Endothelial cell of umbilical vein (primary cell): ENCODE results near the gene C1orf94. TPM values are rescaled to one million over a fixed set of nuclear protein-coding genes. Genes with fewer than 3 reads are reported as not detected.

Experiments
- BruUV-seq: library from RNA; stranded (reverse); fragments of 400-500 nt; replicated peaks from 2 replicates; lab custom pipeline; 2021; lab: Mats Ljungman, UMichigan
- CTCF ChIA-PET: fragments of 300-600, 350-600 bp; sonication (Branson Sonifier 250); formaldehyde crosslinking; loops from one replicate; lab custom pipeline; 2021; ENCODE audit warnings: antibody characterized with exemption, inconsistent platforms; lab: Charles Lee
- POLR2A ChIA-PET: fragments of 300-600, 350-600 bp; sonication (Branson Sonifier 250); formaldehyde crosslinking; loops from one replicate; lab custom pipeline; 2021; ENCODE audit warnings: antibody characterized with exemption, inconsistent platforms; lab: Charles Lee
- DNase-seq: peaks from one replicate; pipeline ENCODE4 v3.0.0-alpha.2; 2011; ENCODE audit warnings: low read depth, low spot score
- FAIRE-seq: peaks from 2 replicates; lab custom pipeline; 2011; peaks lifted over from hg19 to GRCh38; lab: Jason Lieb, UNC
- H2AFZ ChIP-seq: 2 replicates; pipeline ENCODE4 v1.6.0; 2012; ENCODE audit warnings: low read depth, low read length, control low read depth, inconsistent platforms
- H3K27ac ChIP-seq: 2 replicates; pipeline ENCODE4 v1.5.1; 2011; ENCODE audit warnings: low read depth, mild to moderate bottlenecking, control low read depth, low read length, moderate library complexity; ENCODE audit not compliant: insufficient read depth
- H3K27me3 ChIP-seq, 2 experiments: 2 replicates each; pipeline versions ENCODE4 v1.6.0 to v1.6.1; 2011; ENCODE audit warnings: low read length in 2 of 2, mixed read lengths in 1 of 2; ENCODE audit not compliant: control insufficient read depth in 2 of 2, insufficient read depth in 2 of 2
- H3K36me3 ChIP-seq, 2 experiments: 2 replicates in 1 of 2; 3 replicates in 1 of 2; pipeline ENCODE4 v1.5.1; 2011; ENCODE audit warnings: low read length in 2 of 2, mild to moderate bottlenecking in 1 of 2, moderate library complexity in 1 of 2; ENCODE audit not compliant: control insufficient read depth in 2 of 2, insufficient read depth in 2 of 2; ENCODE audit errors: extremely low read depth in 1 of 2
- H3K4me1 ChIP-seq: 3 replicates; pipeline ENCODE4 v1.5.1; 2011; ENCODE audit warnings: mild to moderate bottlenecking, low read length; ENCODE audit not compliant: control insufficient read depth, insufficient read depth; ENCODE audit errors: extremely low read depth
- H3K4me2 ChIP-seq: 2 replicates; pipeline ENCODE4 v1.6.1; 2011; ENCODE audit warnings: low read length, control low read depth, mixed read lengths; ENCODE audit not compliant: insufficient read depth
- H3K4me3 ChIP-seq, 3 experiments: fragments of 200-600 bp in 1 of 3; sonication (generic), shearing (Covaris generic) in 1 of 3; replicated peaks in 1 of 3; 2 replicates each; pipeline ENCODE4 v1.5.1; 2011 to 2016; ENCODE audit warnings: control low read depth in 3 of 3, low read length in 3 of 3, mild to moderate bottlenecking in 2 of 3, inconsistent platforms in 1 of 3, low read depth in 1 of 3, moderate library complexity in 1 of 3; ENCODE audit not compliant: insufficient read depth in 1 of 3
- H3K79me2 ChIP-seq: 2 replicates; pipeline ENCODE4 v1.6.0; 2012; ENCODE audit warnings: low read length, inconsistent platforms; ENCODE audit not compliant: control insufficient read depth, insufficient read depth
- H3K9ac ChIP-seq: replicated peaks from 2 replicates; pipeline ENCODE3; 2011; ENCODE audit warnings: low read length, control low read depth; ENCODE audit not compliant: insufficient read depth; ENCODE audit errors: extremely low read depth
- H3K9me1 ChIP-seq: replicated peaks from 3 replicates; pipeline ENCODE4 v1.6.0; 2011; ENCODE audit warnings: mild to moderate bottlenecking, low read length; ENCODE audit not compliant: control insufficient read depth, insufficient read depth; ENCODE audit errors: extremely low read depth
- H3K9me3 ChIP-seq: replicated peaks from 2 replicates; pipeline ENCODE4 v1.5.1; 2012; ENCODE audit warnings: low read length, inconsistent platforms; ENCODE audit not compliant: control insufficient read depth, insufficient read depth
- H4K20me1 ChIP-seq: replicated peaks from 2 replicates; pipeline ENCODE3; 2011; ENCODE audit warnings: mild to moderate bottlenecking, low read length; ENCODE audit not compliant: control insufficient read depth, insufficient read depth; ENCODE audit errors: extremely low read depth
- EZH2 ChIP-seq: IDR thresholded peaks from 2 replicates; pipeline ENCODE4 v1.6.1; 2012; ENCODE audit warnings: borderline replicate concordance, low read depth, mild to moderate bottlenecking, moderate library complexity, low read length, inconsistent platforms; ENCODE audit not compliant: severe bottlenecking
- MYC ChIP-seq: IDR thresholded peaks from one replicate; pipeline ENCODE4 v1.6.1; 2011; ENCODE audit warnings: mild to moderate bottlenecking, low read depth, low read length
- POLR2AphosphoS5 ChIP-seq: IDR thresholded peaks from 2 replicates; pipeline ENCODE4 v1.6.1; 2012; ENCODE audit warnings: low read depth, mild to moderate bottlenecking, control low read depth, low read length, moderate library complexity; ENCODE audit not compliant: insufficient read depth
- dilution Hi-C: fragments of 300-500 bp; cut with MboI; formaldehyde crosslinking; loops from one replicate; pipeline ENCODE4 v1.15.0; 2019; ENCODE audit warnings: low sequenced_read_pairs; ENCODE audit not compliant: extremely low pct_ligation_motif_present
- intact Hi-C: fragments of 100-400 bp; cut with micrococcal nuclease; formaldehyde crosslinking; loops from one replicate; pipeline ENCODE4 v1.10.0; 2022
- polyA plus RNA-seq, 4 experiments: library from polyadenylated mRNA; depleted of rRNA in 3 of 4; stranded (reverse) in 3 of 4; unstranded in 1 of 4; fragments of >200 nt; gene quantifications; 2 replicates each; pipeline versions ENCODE4 v1.2.1 to v1.2.3, GENCODE V29; 2011 to 2012; ENCODE audit warnings: missing spikeins in 1 of 4
- total RNA-seq: library from RNA; stranded (reverse); gene quantifications from 2 replicates; pipeline ENCODE4 v1.2.3, GENCODE V29; 2021
- TF ChIP-seq, protein P1 (sequence below), 2 donors: IDR thresholded peaks; 1 replicate in 1 of 2; 2 replicates in 1 of 2; pipeline ENCODE4 v1.5.1; 2011; ENCODE audit warnings: low read length in 2 of 2, mild to moderate bottlenecking in 2 of 2, moderate library complexity in 2 of 2, control low read depth in 1 of 2, inconsistent platforms in 1 of 2, low read depth in 1 of 2; ENCODE audit not compliant: insufficient read depth in 1 of 2; ENCODE audit errors: extremely low read depth in 1 of 2

Gene C1orf94
- total and polyA plus RNA-seq, 2 donors (not counting 3 experiments of a cell fraction or from before 2014, with no cell fraction given): not detected

DNA sequence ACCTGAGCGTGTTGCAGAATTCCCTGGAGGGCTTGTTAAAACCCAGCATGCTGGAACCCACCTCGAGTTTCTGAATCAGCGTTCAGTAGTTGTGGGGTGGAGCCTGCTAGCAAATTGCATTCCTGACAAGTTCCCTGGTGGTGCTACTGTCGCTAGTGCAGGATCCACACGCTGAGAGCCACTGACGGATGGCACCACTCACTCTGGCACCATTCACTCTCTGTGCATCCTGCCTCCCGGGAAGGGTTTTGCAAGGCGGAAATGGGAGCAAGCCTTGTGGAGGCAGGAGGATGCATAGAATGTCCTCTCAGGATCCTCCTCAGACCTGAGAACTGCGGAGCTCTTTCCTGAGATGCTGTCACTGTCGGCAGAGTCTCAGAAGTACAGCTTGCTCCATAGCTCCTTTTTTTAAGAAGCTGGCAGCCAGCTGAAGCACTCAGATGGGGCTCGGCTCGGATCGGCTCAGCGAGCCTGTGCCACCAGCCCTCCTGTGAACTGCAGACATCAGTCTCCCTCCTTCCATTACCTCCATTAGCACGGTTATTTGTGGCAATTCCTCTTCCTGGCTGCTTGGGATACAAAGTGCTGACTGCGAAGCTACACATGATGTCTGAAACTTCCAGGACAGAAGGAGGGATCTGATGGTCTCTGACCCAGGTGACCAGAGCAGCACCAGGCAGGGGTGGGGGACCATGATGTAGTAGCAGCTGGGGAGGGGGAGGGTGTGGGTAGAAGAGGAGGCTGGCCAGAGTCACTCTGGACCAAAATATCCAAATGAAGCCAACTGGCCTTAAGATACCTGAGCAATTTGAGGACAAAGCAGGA is 89.6 kb downstream of the C1orf94 start:
- FAIRE-seq: no peak
- CTCF ChIA-PET: no interaction called here

DNA sequence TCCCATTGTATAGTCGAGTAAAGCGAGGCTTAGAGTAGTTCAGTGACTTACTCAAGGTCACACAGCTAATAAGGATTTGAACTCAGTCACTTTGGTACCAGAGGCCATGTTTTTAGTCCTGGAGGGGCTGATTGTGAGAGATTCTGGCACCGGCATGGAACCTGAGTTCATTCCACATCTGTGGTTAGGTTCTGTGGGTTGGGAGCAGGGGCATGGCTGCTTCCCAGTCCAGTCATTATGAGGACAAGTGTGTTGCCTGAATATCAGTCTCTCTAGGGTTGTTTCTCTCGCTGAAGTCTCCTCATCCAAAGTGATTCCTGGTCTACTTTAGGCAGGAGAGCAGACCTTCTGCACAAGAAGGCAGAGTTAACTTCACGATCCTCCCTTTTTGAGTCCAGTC is 90.6 kb downstream of the C1orf94 start:
- Histone ChIP-seq H3K4me3 (no peak overlapping the region), H3K9ac (no peak overlapping the region), H3K4me1 (no peaks in the 10 kb centered on the region), H4K20me1 (no peaks in the 10 kb centered on the region), H3K9me1 (no peaks in the 10 kb centered on the region), H2AFZ (no peak overlapping the region), H3K4me2 (no peak overlapping the region), H3K79me2 (no peaks in the 10 kb centered on the region), H3K36me3 (no peaks in the 10 kb centered on the region), H3K27ac (no peak overlapping the region), H3K9me3 (no peaks in the 10 kb centered on the region), H3K27me3 (no peaks in the 10 kb centered on the region)
- CTCF ChIA-PET: no interaction called here
- dilution Hi-C loops: no loop called here
- intact Hi-C loops: no loop called here
- no TSS peak for BruUV-seq
- DNase-seq (no peak), FAIRE-seq (no peak)
- POLR2A ChIA-PET: no interaction called here
- no peak for TF ChIP-seq MYC

More for the DNA sequence above, 89.6 kb downstream of the C1orf94 start:
- Histone ChIP-seq H3K4me1 (no peaks in the 10 kb centered on the region), H3K27me3 (no peaks in the 10 kb centered on the region), H3K9ac (no peak overlapping the region), H3K4me3 (no peak overlapping the region), H3K4me2 (no peak overlapping the region), H2AFZ (no peak overlapping the region), H3K36me3 (no peaks in the 10 kb centered on the region), H3K79me2 (no peaks in the 10 kb centered on the region), H4K20me1 (no peaks in the 10 kb centered on the region), H3K27ac (no peak overlapping the region), H3K9me1 (no peaks in the 10 kb centered on the region), H3K9me3 (no peaks in the 10 kb centered on the region)
- dilution Hi-C loops (no loop called here), intact Hi-C loops (no loop called here)
- TF ChIP-seq POLR2AphosphoS5 (no peak), EZH2 (no peak)
- TF ChIP-seq, protein P1, sequence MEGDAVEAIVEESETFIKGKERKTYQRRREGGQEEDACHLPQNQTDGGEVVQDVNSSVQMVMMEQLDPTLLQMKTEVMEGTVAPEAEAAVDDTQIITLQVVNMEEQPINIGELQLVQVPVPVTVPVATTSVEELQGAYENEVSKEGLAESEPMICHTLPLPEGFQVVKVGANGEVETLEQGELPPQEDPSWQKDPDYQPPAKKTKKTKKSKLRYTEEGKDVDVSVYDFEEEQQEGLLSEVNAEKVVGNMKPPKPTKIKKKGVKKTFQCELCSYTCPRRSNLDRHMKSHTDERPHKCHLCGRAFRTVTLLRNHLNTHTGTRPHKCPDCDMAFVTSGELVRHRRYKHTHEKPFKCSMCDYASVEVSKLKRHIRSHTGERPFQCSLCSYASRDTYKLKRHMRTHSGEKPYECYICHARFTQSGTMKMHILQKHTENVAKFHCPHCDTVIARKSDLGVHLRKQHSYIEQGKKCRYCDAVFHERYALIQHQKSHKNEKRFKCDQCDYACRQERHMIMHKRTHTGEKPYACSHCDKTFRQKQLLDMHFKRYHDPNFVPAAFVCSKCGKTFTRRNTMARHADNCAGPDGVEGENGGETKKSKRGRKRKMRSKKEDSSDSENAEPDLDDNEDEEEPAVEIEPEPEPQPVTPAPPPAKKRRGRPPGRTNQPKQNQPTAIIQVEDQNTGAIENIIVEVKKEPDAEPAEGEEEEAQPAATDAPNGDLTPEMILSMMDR (IDR thresholded peaks at IDR 0.05; ENCODE audit: extremely low read depth in 1 of 2, insufficient read depth in 1 of 2, low read depth in 1 of 2, low read length in 2 of 2): no peak
- POLR2A ChIA-PET: no interaction called here
- no peak for DNase-seq
- no TSS peak for BruUV-seq
